GM12891 (cell line): ENCODE data around the gene NLN.

Experiments
- PAX5 ChIP-seq: IDR thresholded peaks from 2 replicates; pipeline ENCODE4 v1.6.1; 2011; ENCODE audit warnings: low read length, moderate library complexity, mild to moderate bottlenecking; ENCODE audit not compliant: insufficient read depth, severe bottlenecking
- POLR2A ChIP-seq: IDR thresholded peaks from 2 replicates; pipeline ENCODE4 v1.6.1; 2011; ENCODE audit warnings: low read depth, low read length, control low read depth
- POLR2AphosphoS5 ChIP-seq: IDR thresholded peaks from 2 replicates; pipeline ENCODE4 v1.6.1; 2011; ENCODE audit warnings: low read depth, low read length, control low read depth
- POU2F2 ChIP-seq: IDR thresholded peaks from 2 replicates; pipeline ENCODE4 v1.6.1; 2011; ENCODE audit warnings: low read depth, mild to moderate bottlenecking, control low read depth, low read length, moderate library complexity
- SPI1 ChIP-seq: IDR thresholded peaks from 2 replicates; pipeline ENCODE4 v1.6.1; 2011; ENCODE audit warnings: low read depth, low read length, control low read depth
- TAF1 ChIP-seq: IDR thresholded peaks from 2 replicates; pipeline ENCODE4 v1.6.1; 2011; ENCODE audit warnings: low read depth, low read length, control low read depth

GRCh38 chr5:65796751-65797316, 74.8 kb downstream of the NLN start:
- TF ChIP-seq POLR2A (no peak), POLR2AphosphoS5 (no peak), TAF1 (no peak), SPI1 (peak; percentile 44), POU2F2 (no peak), PAX5 (no peak)
